WTC11 (cell line): ENCODE results near the gene KCNQ2.

ENCODE experiments used
- GABPB1 ChIP-seq: sonication (generic); formaldehyde crosslinking; IDR thresholded peaks from 2 replicates; pipeline ENCODE4 v1.8.1; 2023; ENCODE audit warnings: mild to moderate bottlenecking, missing genetic modification reagents
- NR2C2 ChIP-seq: sonication (generic); formaldehyde crosslinking; IDR thresholded peaks from 2 replicates; pipeline ENCODE4 v1.8.0; 2022; ENCODE audit warnings: mild to moderate bottlenecking, missing genetic modification reagents
- ZNF423 ChIP-seq: fragments of 250-450 bp; sonication (Bioruptor Pico); IDR thresholded peaks from 2 replicates; pipeline ENCODE4 v2.1.2; 2022; ENCODE audit warnings: mild to moderate bottlenecking, moderate library complexity
- TF ChIP-seq, protein P1 (sequence below): fragments of 200-600 bp; IDR thresholded peaks from 2 replicates; pipeline ENCODE4 v1.8.0; 2022; ENCODE audit warnings: antibody characterized with exemption
- TF ChIP-seq, protein P2 (sequence below): sonication (generic); formaldehyde crosslinking; IDR thresholded peaks from 2 replicates; pipeline ENCODE4 v1.8.0; 2022; ENCODE audit warnings: mild to moderate bottlenecking, missing genetic modification reagents
- TF ChIP-seq, protein P3 (sequence below): sonication (generic); formaldehyde crosslinking; IDR thresholded peaks from 2 replicates; pipeline ENCODE4 v1.8.1; 2023; ENCODE audit warnings: mild to moderate bottlenecking, missing genetic modification reagents, moderate library complexity

DNA sequence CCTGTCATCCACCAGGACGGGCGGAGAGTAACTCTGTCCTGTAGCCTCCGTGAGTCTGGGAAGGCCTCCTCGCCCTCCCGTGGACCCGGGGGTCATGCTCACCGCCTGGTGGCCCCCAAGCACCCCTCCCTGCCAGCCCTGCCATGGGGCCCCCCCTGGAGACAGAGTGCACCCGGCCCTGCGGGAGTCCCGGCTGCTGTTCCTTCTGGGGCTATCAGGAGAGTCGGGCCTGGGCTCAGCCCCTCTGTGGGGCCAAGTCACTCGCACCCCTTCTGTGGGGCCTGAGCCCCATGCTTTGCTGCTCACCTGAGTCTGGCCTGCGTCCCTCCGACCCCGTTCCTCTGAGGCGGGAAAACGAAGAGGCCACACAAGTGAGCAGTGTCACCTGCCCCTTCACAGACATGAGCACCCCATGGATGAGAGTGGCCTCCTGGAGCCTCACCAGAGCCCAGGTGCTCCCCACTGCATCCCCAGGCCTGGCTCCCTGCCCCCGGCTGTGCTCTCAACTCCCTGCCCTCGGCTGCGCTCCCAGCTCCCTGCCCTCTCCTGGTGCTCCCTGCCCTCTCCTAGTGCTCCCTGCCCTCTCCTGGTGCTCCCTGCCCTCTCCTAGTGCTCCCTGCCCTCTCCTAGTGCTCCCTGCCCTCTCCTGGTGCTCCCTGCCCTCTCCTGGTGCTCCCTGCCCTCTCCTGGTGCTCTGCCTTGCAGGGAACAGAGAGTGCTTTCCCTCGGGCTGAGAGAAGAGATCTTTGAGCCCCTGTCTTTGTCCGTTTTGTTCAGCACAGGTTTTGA, 106.7 kb downstream of the KCNQ2 start:
- TF ChIP-seq, protein P1, sequence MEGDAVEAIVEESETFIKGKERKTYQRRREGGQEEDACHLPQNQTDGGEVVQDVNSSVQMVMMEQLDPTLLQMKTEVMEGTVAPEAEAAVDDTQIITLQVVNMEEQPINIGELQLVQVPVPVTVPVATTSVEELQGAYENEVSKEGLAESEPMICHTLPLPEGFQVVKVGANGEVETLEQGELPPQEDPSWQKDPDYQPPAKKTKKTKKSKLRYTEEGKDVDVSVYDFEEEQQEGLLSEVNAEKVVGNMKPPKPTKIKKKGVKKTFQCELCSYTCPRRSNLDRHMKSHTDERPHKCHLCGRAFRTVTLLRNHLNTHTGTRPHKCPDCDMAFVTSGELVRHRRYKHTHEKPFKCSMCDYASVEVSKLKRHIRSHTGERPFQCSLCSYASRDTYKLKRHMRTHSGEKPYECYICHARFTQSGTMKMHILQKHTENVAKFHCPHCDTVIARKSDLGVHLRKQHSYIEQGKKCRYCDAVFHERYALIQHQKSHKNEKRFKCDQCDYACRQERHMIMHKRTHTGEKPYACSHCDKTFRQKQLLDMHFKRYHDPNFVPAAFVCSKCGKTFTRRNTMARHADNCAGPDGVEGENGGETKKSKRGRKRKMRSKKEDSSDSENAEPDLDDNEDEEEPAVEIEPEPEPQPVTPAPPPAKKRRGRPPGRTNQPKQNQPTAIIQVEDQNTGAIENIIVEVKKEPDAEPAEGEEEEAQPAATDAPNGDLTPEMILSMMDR = no peak
- TF ChIP-seq, protein P2, sequence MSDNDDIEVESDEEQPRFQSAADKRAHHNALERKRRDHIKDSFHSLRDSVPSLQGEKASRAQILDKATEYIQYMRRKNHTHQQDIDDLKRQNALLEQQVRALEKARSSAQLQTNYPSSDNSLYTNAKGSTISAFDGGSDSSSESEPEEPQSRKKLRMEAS (CRISPR knock-in tag) = no peak
- no peak for TF ChIP-seq NR2C2
- no peak for TF ChIP-seq GABPB1 (CRISPR knock-in tag)
- TF ChIP-seq, protein P3, sequence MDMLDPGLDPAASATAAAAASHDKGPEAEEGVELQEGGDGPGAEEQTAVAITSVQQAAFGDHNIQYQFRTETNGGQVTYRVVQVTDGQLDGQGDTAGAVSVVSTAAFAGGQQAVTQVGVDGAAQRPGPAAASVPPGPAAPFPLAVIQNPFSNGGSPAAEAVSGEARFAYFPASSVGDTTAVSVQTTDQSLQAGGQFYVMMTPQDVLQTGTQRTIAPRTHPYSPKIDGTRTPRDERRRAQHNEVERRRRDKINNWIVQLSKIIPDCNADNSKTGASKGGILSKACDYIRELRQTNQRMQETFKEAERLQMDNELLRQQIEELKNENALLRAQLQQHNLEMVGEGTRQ (CRISPR knock-in tag) = no peak
- no peak for TF ChIP-seq ZNF423 (CRISPR knock-in tag)
